Measurements from ENCODE around the gene ZNF333.

ZNF333 gene

GRCh38 chr19:14676762-14677161 is 13.1 kb upstream of the ZNF333 start:
- no peak for TF ChIP-seq CTCF (conservative IDR thresholded peaks at IDR 0.05; ENCODE audit: low read length)
- no peak for DNase-seq (ENCODE audit: low read depth)
- H3K4me3 ChIP-seq (ENCODE audit: low read length) = no peak overlapping the region

GRCh38 chr19:14677464-14677863 is 12.4 kb upstream of the ZNF333 start:
- TF ChIP-seq CTCF (conservative IDR thresholded peaks at IDR 0.05; ENCODE audit: low read length) = no peak
- no peak for DNase-seq (ENCODE audit: low read depth)
- no peak overlapping the region for H3K4me3 ChIP-seq (ENCODE audit: low read length)

- H3K4me3 ChIP-seq (ENCODE audit: low read length) = no peak overlapping the region
- no peak for TF ChIP-seq CTCF (conservative IDR thresholded peaks at IDR 0.05; ENCODE audit: low read length)
- no peak for DNase-seq (ENCODE audit: low read depth)
Measured at GRCh38 chr19:14678199-14678598, 11.6 kb upstream of the ZNF333 start.

- H3K4me3 ChIP-seq (ENCODE audit: low read length) = no peak overlapping the region
- TF ChIP-seq CTCF (conservative IDR thresholded peaks at IDR 0.05; ENCODE audit: low read length) = no peak
- no peak for DNase-seq (ENCODE audit: low read depth)
Measured at GRCh38 chr19:14682084-14682483, 7.8 kb upstream of the ZNF333 start.

- TF ChIP-seq CTCF (conservative IDR thresholded peaks at IDR 0.05; ENCODE audit: low read length) = no peak
- no peak overlapping the region for H3K4me3 ChIP-seq (ENCODE audit: low read length)
- DNase-seq (ENCODE audit: low read depth) = no peak
Measured at GRCh38 chr19:14683439-14683838, 6.4 kb upstream of the ZNF333 start.

GRCh38 chr19:14686411-14686810 is 3.4 kb upstream of the ZNF333 start:
- DNase-seq (ENCODE audit: low read depth) = peak; percentile 3
- no peak overlapping the region for H3K4me3 ChIP-seq (ENCODE audit: low read length)
- peak; percentile 31 for TF ChIP-seq CTCF (conservative IDR thresholded peaks at IDR 0.05; ENCODE audit: low read length)

- no peak for TF ChIP-seq CTCF (conservative IDR thresholded peaks at IDR 0.05; ENCODE audit: low read length)
- H3K4me3 ChIP-seq (ENCODE audit: low read length) = no peak overlapping the region
- DNase-seq (ENCODE audit: low read depth) = no peak
Measured at GRCh38 chr19:14694641-14695266, 4.9 kb downstream of the ZNF333 start.

All from AG10803 (cell line).